Osteoblast (primary cell): ENCODE results near the gene COL15A1. TPM values are rescaled to one million over a fixed set of nuclear protein-coding genes. Genes with fewer than 3 reads are reported as not detected.

ENCODE experiments used
- DNase-seq: peaks from one replicate; pipeline ENCODE4 v3.0.0; 2011; ENCODE audit warnings: low spot score, mixed read lengths; ENCODE audit not compliant: insufficient read length; ENCODE audit errors: missing footprints
- H2AFZ ChIP-seq: 2 replicates; pipeline ENCODE4 v1.6.0; 2011; ENCODE audit warnings: mild to moderate bottlenecking, low read length
- H3K27ac ChIP-seq: 2 replicates; pipeline ENCODE4 v1.5.1; 2011; ENCODE audit warnings: mild to moderate bottlenecking, low read depth, low read length, moderate library complexity
- H3K27me3 ChIP-seq: 2 replicates; pipeline ENCODE4 v1.6.0; 2012; ENCODE audit warnings: mild to moderate bottlenecking, control low read depth, inconsistent platforms, low read length, moderate library complexity; ENCODE audit not compliant: insufficient read depth
- H3K36me3 ChIP-seq: 2 replicates; pipeline ENCODE4 v1.5.1; 2011; ENCODE audit warnings: mild to moderate bottlenecking, low read length, control low read depth, moderate library complexity; ENCODE audit not compliant: insufficient read depth
- H3K4me1 ChIP-seq: 2 replicates; pipeline ENCODE4 v1.5.1; 2011; ENCODE audit warnings: mild to moderate bottlenecking, low read length, control low read depth, moderate library complexity; ENCODE audit not compliant: insufficient read depth
- H3K4me2 ChIP-seq: 2 replicates; pipeline ENCODE4 v1.6.0; 2011; ENCODE audit warnings: mild to moderate bottlenecking, low read length; ENCODE audit not compliant: insufficient read depth
- H3K4me3 ChIP-seq: fragments of 200-600 bp; sonication (generic); 3 replicates; pipeline ENCODE4 v1.5.1; 2012; ENCODE audit warnings: mild to moderate bottlenecking, low read length, inconsistent platforms; ENCODE audit not compliant: insufficient read depth
- H3K79me2 ChIP-seq: 2 replicates; pipeline ENCODE4 v1.6.0; 2012; ENCODE audit warnings: mild to moderate bottlenecking, low read length, control low read depth, inconsistent platforms; ENCODE audit not compliant: insufficient read depth
- H3K9me3 ChIP-seq: 2 replicates; pipeline ENCODE4 v1.5.1; 2011; ENCODE audit warnings: low read depth, low read length, control low read depth
- H4K20me1 ChIP-seq: 2 replicates; pipeline ENCODE4 v1.6.0; 2012; ENCODE audit warnings: mild to moderate bottlenecking, low read length, control low read depth; ENCODE audit not compliant: insufficient read depth
- total RNA-seq: library from RNA; depleted of rRNA; stranded (reverse); fragments of >200 nt; gene quantifications from 2 replicates; pipeline ENCODE4 v1.2.3, GENCODE V29; 2012
- TF ChIP-seq, protein P1 (sequence below): IDR thresholded peaks from 2 replicates; pipeline ENCODE4 v1.5.1; 2011; ENCODE audit warnings: mild to moderate bottlenecking, low read depth, low read length, moderate library complexity; ENCODE audit errors: extremely low read depth

COL15A1 gene
- total RNA-seq, 1 donor = 29.3 TPM

DNA sequence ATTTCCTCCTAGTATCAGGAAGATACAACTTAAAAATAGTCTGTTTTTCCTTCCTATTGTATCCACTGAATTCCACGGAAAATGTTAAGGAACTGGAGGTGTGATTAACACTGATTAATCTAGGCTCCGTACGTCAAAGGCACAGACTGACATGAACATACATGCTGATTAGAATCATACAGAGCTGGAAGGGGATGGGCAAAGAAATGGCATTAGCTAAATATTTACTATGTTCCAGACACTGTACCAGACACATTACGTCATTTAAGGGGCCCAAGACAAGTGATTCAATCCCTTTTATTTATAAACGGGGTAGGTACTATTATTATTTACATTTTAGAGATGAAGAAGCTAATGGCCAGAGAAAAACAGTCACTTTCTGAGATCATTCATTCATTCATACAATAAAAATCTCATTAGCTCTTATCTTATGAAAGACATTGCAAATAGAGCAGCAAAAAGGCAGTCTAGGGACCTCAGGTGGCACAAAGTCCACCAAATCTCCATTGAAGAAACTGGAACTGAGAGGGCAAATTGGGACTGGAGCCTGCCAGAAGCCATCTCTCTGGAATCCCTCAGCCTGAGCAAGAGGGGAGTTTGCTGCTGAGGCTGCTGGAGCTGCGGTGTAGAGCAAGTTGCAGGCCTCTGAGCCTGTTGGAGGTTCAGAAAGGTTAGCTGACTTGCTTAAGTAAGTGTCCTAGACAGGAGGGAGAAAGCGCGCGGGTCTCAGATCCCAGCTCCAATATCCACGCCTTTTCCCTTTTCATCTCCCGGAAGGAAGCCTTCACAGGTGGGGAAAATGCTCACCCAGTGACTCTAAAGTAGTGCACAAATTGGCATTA lies 159.6 kb downstream of the COL15A1 start:
- Histone ChIP-seq H2AFZ (no peak overlapping the region), H3K36me3 (no peaks in the 10 kb centered on the region)
- peak; percentile 65 for DNase-seq

DNA sequence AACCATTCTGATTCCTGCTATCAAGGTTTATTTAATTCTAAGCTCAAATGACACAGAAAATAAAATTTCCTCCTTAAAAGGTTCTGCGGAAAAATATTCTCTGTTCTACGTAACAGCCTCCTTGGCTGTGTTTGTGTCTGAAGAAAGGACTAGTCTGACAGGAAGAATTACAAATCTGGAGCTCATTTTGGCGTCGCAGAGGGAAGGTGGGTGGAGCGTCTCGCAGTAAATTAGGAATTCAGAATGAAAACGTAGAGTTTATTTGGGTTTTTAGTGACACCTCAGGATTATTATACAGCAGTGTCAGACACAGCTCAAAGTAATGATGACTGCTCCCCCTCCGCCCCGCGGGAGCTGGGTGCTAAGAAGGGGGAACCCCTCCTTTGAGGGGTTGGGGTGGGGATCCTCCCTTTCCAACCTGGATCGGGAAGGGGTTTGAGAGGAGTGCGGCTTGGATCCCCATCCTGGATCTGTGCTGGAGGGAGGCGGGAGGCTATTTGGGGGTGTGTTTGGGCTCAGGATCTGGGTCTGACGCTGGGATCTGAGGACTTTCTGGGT lies 160.3 kb downstream of the COL15A1 start:
- peaks cover 33% of the 10 kb centered on the region for H3K4me1 ChIP-seq
- H3K4me3 ChIP-seq = peak overlapping the region; percentile 87
- peak overlapping the region; percentile 74 for H3K27ac ChIP-seq
- peaks cover 31% of the 10 kb centered on the region for H4K20me1 ChIP-seq
- peak overlapping the region; percentile 76 for H2AFZ ChIP-seq
- DNase-seq = no peak
- H3K36me3 ChIP-seq = no peaks in the 10 kb centered on the region
- no peaks in the 10 kb centered on the region for H3K27me3 ChIP-seq
- TF ChIP-seq, protein P1, sequence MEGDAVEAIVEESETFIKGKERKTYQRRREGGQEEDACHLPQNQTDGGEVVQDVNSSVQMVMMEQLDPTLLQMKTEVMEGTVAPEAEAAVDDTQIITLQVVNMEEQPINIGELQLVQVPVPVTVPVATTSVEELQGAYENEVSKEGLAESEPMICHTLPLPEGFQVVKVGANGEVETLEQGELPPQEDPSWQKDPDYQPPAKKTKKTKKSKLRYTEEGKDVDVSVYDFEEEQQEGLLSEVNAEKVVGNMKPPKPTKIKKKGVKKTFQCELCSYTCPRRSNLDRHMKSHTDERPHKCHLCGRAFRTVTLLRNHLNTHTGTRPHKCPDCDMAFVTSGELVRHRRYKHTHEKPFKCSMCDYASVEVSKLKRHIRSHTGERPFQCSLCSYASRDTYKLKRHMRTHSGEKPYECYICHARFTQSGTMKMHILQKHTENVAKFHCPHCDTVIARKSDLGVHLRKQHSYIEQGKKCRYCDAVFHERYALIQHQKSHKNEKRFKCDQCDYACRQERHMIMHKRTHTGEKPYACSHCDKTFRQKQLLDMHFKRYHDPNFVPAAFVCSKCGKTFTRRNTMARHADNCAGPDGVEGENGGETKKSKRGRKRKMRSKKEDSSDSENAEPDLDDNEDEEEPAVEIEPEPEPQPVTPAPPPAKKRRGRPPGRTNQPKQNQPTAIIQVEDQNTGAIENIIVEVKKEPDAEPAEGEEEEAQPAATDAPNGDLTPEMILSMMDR = no peak
- H3K79me2 ChIP-seq = peaks cover 34% of the 10 kb centered on the region
- peak overlapping the region; percentile 88 for H3K4me2 ChIP-seq
- H3K9me3 ChIP-seq = no peaks in the 10 kb centered on the region

More for the DNA sequence above, 159.6 kb downstream of the COL15A1 start:
- H3K4me1 ChIP-seq = peaks cover 32% of the 10 kb centered on the region
- peak overlapping the region; percentile 88 for H3K4me2 ChIP-seq
- H3K27ac ChIP-seq = no peak overlapping the region
- TF ChIP-seq, protein P1 = no peak
- H3K9me3 ChIP-seq = no peaks in the 10 kb centered on the region
- no peaks in the 10 kb centered on the region for H3K27me3 ChIP-seq
- peaks cover 27% of the 10 kb centered on the region for H3K79me2 ChIP-seq
- H4K20me1 ChIP-seq = peaks cover 24% of the 10 kb centered on the region
- H3K4me3 ChIP-seq = peak overlapping the region; percentile 87

- peak within 1 kb of the TSS; percentile 76 for H2AFZ ChIP-seq
- peaks cover 41% of the 10 kb centered on the region for H3K79me2 ChIP-seq
- H3K27me3 ChIP-seq = no peaks in the 10 kb centered on the region
- H3K4me3 ChIP-seq = peak within 1 kb of the TSS; percentile 87
- no peaks in the 10 kb centered on the region for H3K9me3 ChIP-seq
- H3K4me2 ChIP-seq = peak within 1 kb of the TSS; percentile 88
- peak within 1 kb of the TSS; percentile 94 for H3K27ac ChIP-seq
- peak; percentile 100 for DNase-seq
- no peaks in the 10 kb centered on the region for H3K36me3 ChIP-seq
- H4K20me1 ChIP-seq = peaks cover 37% of the 10 kb centered on the region
- TF ChIP-seq, protein P1 = no peak
- peaks cover 36% of the 10 kb centered on the region for H3K4me1 ChIP-seq
These were observed 160.9 kb downstream of the COL15A1 start, which contains the start of gene TGFBR1 for GRCh38 chr9:99104459-99105151. TSS of gene TGFBR1 (plus strand) at chr9:99105113. CDS start at chr9:99105206, 93 bp downstream.
